Measurements from ENCODE around the gene ATG16L2. TPM values are rescaled to one million over a fixed set of nuclear protein-coding genes. Genes with fewer than 3 reads are reported as not detected.

ATG16L2 gene
- total and polyA plus RNA-seq, 2 donors (not counting 1 experiment from before 2014, with no cell fraction given): 212 to 350 TPM

DNA sequence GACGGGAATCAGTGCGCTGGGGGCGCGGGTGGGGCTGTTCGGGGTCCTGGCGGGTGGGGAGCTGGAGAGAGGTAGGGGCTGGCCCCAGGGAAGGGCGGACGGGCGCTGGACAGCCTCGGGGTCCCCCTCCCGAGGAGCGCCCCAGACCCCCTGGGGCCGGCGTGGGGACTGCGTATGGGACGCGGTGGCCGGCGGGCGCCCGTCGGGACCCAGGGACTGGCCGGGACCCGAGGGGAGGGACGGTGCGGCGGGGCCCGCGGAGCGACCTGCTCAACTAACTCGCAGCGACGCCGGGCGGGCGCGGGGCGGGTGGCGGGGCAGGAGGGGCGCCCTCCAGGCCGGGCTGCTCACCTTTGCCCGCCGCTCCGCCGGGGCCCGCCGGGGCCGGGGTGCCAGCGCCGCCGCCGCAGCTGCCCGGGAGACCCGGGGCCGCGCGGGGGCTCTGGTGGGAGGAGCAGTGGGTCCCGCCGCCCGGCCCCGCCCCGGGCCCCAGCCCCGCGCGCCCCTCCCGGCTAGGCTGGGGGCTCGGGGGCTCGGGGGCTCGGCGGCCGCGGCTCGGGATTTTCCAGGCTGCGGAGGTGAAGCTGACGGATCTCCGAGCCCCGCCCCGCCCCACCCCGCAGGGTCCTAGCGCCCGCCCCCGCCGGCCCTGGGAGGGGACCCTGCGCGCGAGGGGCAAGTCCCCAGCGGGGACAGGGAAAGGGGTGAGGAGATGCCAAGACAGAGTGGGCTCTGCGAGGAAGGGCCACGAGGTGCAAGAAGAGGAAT lies 32.7 kb upstream of the ATG16L2 start:
- Histone ChIP-seq H2AFZ (ENCODE audit: insufficient read depth, low read depth, low read length, poor library complexity, severe bottlenecking) (peak overlapping the region; percentile 79), H3K27ac (ENCODE audit: low read length in 2 of 2) (peak overlapping the region in 1 of 2 donors; percentile 56), H3K4me3 (ENCODE audit: control extremely low read depth in 1 of 5, extremely low read depth in 1 of 5, insufficient read depth in 1 of 5, low read depth in 2 of 5, low read length in 4 of 5) (peak overlapping the region; percentile 4 to 77 (median 61)), H3K79me2 (ENCODE audit: control insufficient read depth, insufficient read depth, low read length) (peaks cover 28% of the 10 kb centered on the region), H3K27me3 (replicated peaks in 1 of 4; ENCODE audit: control extremely low read depth in 1 of 4, control insufficient read depth in 3 of 4, insufficient read depth in 4 of 4, low read length in 3 of 4) (no peaks in the 10 kb centered on the region), H3K9ac (ENCODE audit: low read length) (peak overlapping the region; percentile 78), H3K4me1 (ENCODE audit: control insufficient read depth in 2 of 2, insufficient read depth in 2 of 2, low read length in 2 of 2) (peaks cover 26 to 29% of the 10 kb centered on the region in 2 donors), H4K20me1 (ENCODE audit: control insufficient read depth, insufficient read depth, low read length, poor library complexity, severe bottlenecking) (peaks cover 17% of the 10 kb centered on the region), H3K4me2 (replicated peaks; ENCODE audit: low read depth, low read length, poor library complexity, severe bottlenecking) (peak overlapping the region; percentile 100), H3K9me3 (ENCODE audit: control extremely low read depth in 1 of 3, control insufficient read depth in 2 of 3, insufficient read depth in 1 of 3, low read length in 2 of 3) (no peaks in the 10 kb centered on the region), H3K36me3 (replicated peaks in 1 of 2; ENCODE audit: control extremely low read depth in 1 of 2, control insufficient read depth in 1 of 2, extremely low read depth in 1 of 2, insufficient read depth in 2 of 2, low read length in 1 of 2) (no peaks in the 10 kb centered on the region)
- Mint-ChIP-seq H3K4me1 (peaks cover 38% of the 10 kb centered on the region), H3K27ac (peak overlapping the region; percentile 51), H3K27me3 (no peaks in the 10 kb centered on the region), H3K9me3 (ENCODE audit: insufficient read depth) (no peaks in the 10 kb centered on the region), H3K4me3 (peak overlapping the region; percentile 81)
- TF ChIP-seq, protein P1, sequence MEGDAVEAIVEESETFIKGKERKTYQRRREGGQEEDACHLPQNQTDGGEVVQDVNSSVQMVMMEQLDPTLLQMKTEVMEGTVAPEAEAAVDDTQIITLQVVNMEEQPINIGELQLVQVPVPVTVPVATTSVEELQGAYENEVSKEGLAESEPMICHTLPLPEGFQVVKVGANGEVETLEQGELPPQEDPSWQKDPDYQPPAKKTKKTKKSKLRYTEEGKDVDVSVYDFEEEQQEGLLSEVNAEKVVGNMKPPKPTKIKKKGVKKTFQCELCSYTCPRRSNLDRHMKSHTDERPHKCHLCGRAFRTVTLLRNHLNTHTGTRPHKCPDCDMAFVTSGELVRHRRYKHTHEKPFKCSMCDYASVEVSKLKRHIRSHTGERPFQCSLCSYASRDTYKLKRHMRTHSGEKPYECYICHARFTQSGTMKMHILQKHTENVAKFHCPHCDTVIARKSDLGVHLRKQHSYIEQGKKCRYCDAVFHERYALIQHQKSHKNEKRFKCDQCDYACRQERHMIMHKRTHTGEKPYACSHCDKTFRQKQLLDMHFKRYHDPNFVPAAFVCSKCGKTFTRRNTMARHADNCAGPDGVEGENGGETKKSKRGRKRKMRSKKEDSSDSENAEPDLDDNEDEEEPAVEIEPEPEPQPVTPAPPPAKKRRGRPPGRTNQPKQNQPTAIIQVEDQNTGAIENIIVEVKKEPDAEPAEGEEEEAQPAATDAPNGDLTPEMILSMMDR (IDR thresholded peaks at IDR 0.05): no peak
- TF ChIP-seq EZH2 (IDR thresholded peaks at IDR 0.05; ENCODE audit: borderline replicate concordance, insufficient read depth, low read depth, low read length, poor library complexity, severe bottlenecking): no peak
- WGBS (ENCODE audit: insufficient coverage): 2% methylated on average over 81 of the region's 89 CpGs
- CTCF ChIA-PET: interaction anchor here (1.1 to 1.9 kb wide), 7 partner anchors 12 to 98 kb away, joined by 3 to 27 read pairs (median 4); partner anchors contain the start of gene STARD10
- POLR2A ChIA-PET: interaction anchor here (0.6 to 1.8 kb wide), 5 partner anchors 11 to 45 kb away, joined by 4 to 6 read pairs (median 4); no protein-coding TSS in a partner anchor
- peak; percentile 77 for DNase-seq
- intact Hi-C loops (cut with micrococcal nuclease): loop anchor here (1.0 kb wide), 1 partner anchor 33 kb away; the partner anchor contains the start of gene ATG16L2
- ATAC-seq (ENCODE audit: low read depth): peak; percentile 87
